ENCODE measurements around the gene ZNF574.

Gene ZNF574

GRCh38 chr19:42113641-42114348 lies 37.8 kb downstream of the ZNF574 start:
- Mint-ChIP-seq H3K36me3 (ENCODE audit: low read depth) (peaks cover 29% of the 10 kb centered on the region), H3K4me1 (ENCODE audit: low read depth) (peaks cover 12% of the 10 kb centered on the region), H3K27me3 (ENCODE audit: low read depth) (no peaks in the 10 kb centered on the region), H3K27ac (no peak overlapping the region), H3K9me3 (no peaks in the 10 kb centered on the region), H3K4me3 (no peak overlapping the region)
- no peak for DNase-seq (ENCODE audit: low spot score)

- no peaks in the 10 kb centered on the region for H3K27me3 Mint-ChIP-seq (ENCODE audit: low read depth)
- no peak overlapping the region for H3K4me3 Mint-ChIP-seq
- no peaks in the 10 kb centered on the region for H3K9me3 Mint-ChIP-seq
- DNase-seq (ENCODE audit: low spot score), result no peak
- H3K27ac Mint-ChIP-seq, result no peak overlapping the region
- peaks cover 11% of the 10 kb centered on the region for H3K4me1 Mint-ChIP-seq (ENCODE audit: low read depth)
- peaks cover 29% of the 10 kb centered on the region for H3K36me3 Mint-ChIP-seq (ENCODE audit: low read depth)
These were observed 38.4 kb downstream of the ZNF574 start for GRCh38 chr19:42114412-42114811.

- H3K9me3 Mint-ChIP-seq, result no peaks in the 10 kb centered on the region
- H3K4me3 Mint-ChIP-seq, result no peak overlapping the region
- H3K4me1 Mint-ChIP-seq (ENCODE audit: low read depth), result peaks cover 11% of the 10 kb centered on the region
- peaks cover 29% of the 10 kb centered on the region for H3K36me3 Mint-ChIP-seq (ENCODE audit: low read depth)
- no peaks in the 10 kb centered on the region for H3K27me3 Mint-ChIP-seq (ENCODE audit: low read depth)
- H3K27ac Mint-ChIP-seq, result peak overlapping the region; percentile 62
- DNase-seq (ENCODE audit: low spot score), result no peak
These were observed 39.3 kb downstream of the ZNF574 start for GRCh38 chr19:42115219-42115618.

GRCh38 chr19:42115705-42116104 lies 39.7 kb downstream of the ZNF574 start:
- H3K9me3 Mint-ChIP-seq, result no peaks in the 10 kb centered on the region
- no peak for DNase-seq (ENCODE audit: low spot score)
- H3K36me3 Mint-ChIP-seq (ENCODE audit: low read depth), result peaks cover 29% of the 10 kb centered on the region
- H3K27ac Mint-ChIP-seq, result no peak overlapping the region
- H3K4me1 Mint-ChIP-seq (ENCODE audit: low read depth), result peaks cover 12% of the 10 kb centered on the region
- H3K27me3 Mint-ChIP-seq (ENCODE audit: low read depth), result no peaks in the 10 kb centered on the region
- no peak overlapping the region for H3K4me3 Mint-ChIP-seq

GRCh38 chr19:42116308-42117075 lies 40.5 kb downstream of the ZNF574 start:
- DNase-seq (ENCODE audit: low spot score), result no peak
- H3K9me3 Mint-ChIP-seq, result no peaks in the 10 kb centered on the region
- no peak overlapping the region for H3K4me3 Mint-ChIP-seq
- H3K4me1 Mint-ChIP-seq (ENCODE audit: low read depth), result peaks cover 19% of the 10 kb centered on the region
- no peaks in the 10 kb centered on the region for H3K27me3 Mint-ChIP-seq (ENCODE audit: low read depth)
- H3K36me3 Mint-ChIP-seq (ENCODE audit: low read depth), result peaks cover 28% of the 10 kb centered on the region
- no peak overlapping the region for H3K27ac Mint-ChIP-seq

GRCh38 chr19:42117076-42117475 lies 41.1 kb downstream of the ZNF574 start:
- no peaks in the 10 kb centered on the region for H3K9me3 Mint-ChIP-seq
- H3K4me1 Mint-ChIP-seq (ENCODE audit: low read depth), result peaks cover 20% of the 10 kb centered on the region
- H3K27me3 Mint-ChIP-seq (ENCODE audit: low read depth), result no peaks in the 10 kb centered on the region
- H3K27ac Mint-ChIP-seq, result no peak overlapping the region
- no peak for DNase-seq (ENCODE audit: low spot score)
- peaks cover 26% of the 10 kb centered on the region for H3K36me3 Mint-ChIP-seq (ENCODE audit: low read depth)
- no peak overlapping the region for H3K4me3 Mint-ChIP-seq

GRCh38 chr19:42120276-42120980 lies 44.5 kb downstream of the ZNF574 start:
- peaks cover 35% of the 10 kb centered on the region for H3K4me1 Mint-ChIP-seq (ENCODE audit: low read depth)
- H3K27ac Mint-ChIP-seq, result peak overlapping the region; percentile 84
- DNase-seq (ENCODE audit: low spot score), result no peak
- peaks cover 30% of the 10 kb centered on the region for H3K36me3 Mint-ChIP-seq (ENCODE audit: low read depth)
- H3K4me3 Mint-ChIP-seq, result peak overlapping the region; percentile 28
- no peaks in the 10 kb centered on the region for H3K27me3 Mint-ChIP-seq (ENCODE audit: low read depth)
- H3K9me3 Mint-ChIP-seq, result no peaks in the 10 kb centered on the region

- Mint-ChIP-seq H3K9me3 (no peaks in the 10 kb centered on the region), H3K4me3 (peak overlapping the region; percentile 83), H3K27me3 (ENCODE audit: low read depth) (no peaks in the 10 kb centered on the region), H3K27ac (peak overlapping the region; percentile 95), H3K4me1 (ENCODE audit: low read depth) (peaks cover 33% of the 10 kb centered on the region), H3K36me3 (ENCODE audit: low read depth) (peaks cover 25% of the 10 kb centered on the region)
- DNase-seq (ENCODE audit: low spot score), result no peak
These were observed 45.2 kb downstream of the ZNF574 start for GRCh38 chr19:42121036-42121621.

- H3K4me1 Mint-ChIP-seq (ENCODE audit: low read depth), result peaks cover 35% of the 10 kb centered on the region
- H3K9me3 Mint-ChIP-seq, result no peaks in the 10 kb centered on the region
These were observed 45.7 kb downstream of the ZNF574 start for GRCh38 chr19:42121656-42122069.

GRCh38 chr19:42122691-42123607 lies 47.0 kb downstream of the ZNF574 start:
- Mint-ChIP-seq H3K27ac (peak overlapping the region; percentile 95), H3K4me3 (peak overlapping the region; percentile 83), H3K27me3 (ENCODE audit: low read depth) (no peaks in the 10 kb centered on the region), H3K9me3 (no peaks in the 10 kb centered on the region), H3K4me1 (ENCODE audit: low read depth) (peaks cover 40% of the 10 kb centered on the region), H3K36me3 (ENCODE audit: low read depth) (peaks cover 20% of the 10 kb centered on the region)
- DNase-seq (ENCODE audit: low spot score), result peak; percentile 87

More at GRCh38 chr19:42121656-42122069, 45.7 kb downstream of the ZNF574 start:
- Mint-ChIP-seq H3K27me3 (ENCODE audit: low read depth) (no peaks in the 10 kb centered on the region), H3K4me3 (peak overlapping the region; percentile 83), H3K36me3 (ENCODE audit: low read depth) (peaks cover 20% of the 10 kb centered on the region), H3K27ac (peak overlapping the region; percentile 95)
- peak; percentile 87 for DNase-seq (ENCODE audit: low spot score)

- H3K4me3 Mint-ChIP-seq, result peak overlapping the region; percentile 83
- no peaks in the 10 kb centered on the region for H3K9me3 Mint-ChIP-seq
- H3K27me3 Mint-ChIP-seq (ENCODE audit: low read depth), result no peaks in the 10 kb centered on the region
- H3K4me1 Mint-ChIP-seq (ENCODE audit: low read depth), result peaks cover 44% of the 10 kb centered on the region
- no peak for DNase-seq (ENCODE audit: low spot score)
- H3K36me3 Mint-ChIP-seq (ENCODE audit: low read depth), result peaks cover 20% of the 10 kb centered on the region
- H3K27ac Mint-ChIP-seq, result peak overlapping the region; percentile 95
These were observed 47.8 kb downstream of the ZNF574 start for GRCh38 chr19:42123765-42124164.

GRCh38 chr19:42124386-42124901 lies 48.5 kb downstream of the ZNF574 start:
- H3K36me3 Mint-ChIP-seq (ENCODE audit: low read depth), result peaks cover 20% of the 10 kb centered on the region
- H3K4me1 Mint-ChIP-seq (ENCODE audit: low read depth), result peaks cover 44% of the 10 kb centered on the region
- no peak for DNase-seq (ENCODE audit: low spot score)
- no peak overlapping the region for H3K27ac Mint-ChIP-seq
- H3K9me3 Mint-ChIP-seq, result no peaks in the 10 kb centered on the region
- H3K27me3 Mint-ChIP-seq (ENCODE audit: low read depth), result no peaks in the 10 kb centered on the region
- no peak overlapping the region for H3K4me3 Mint-ChIP-seq

GRCh38 chr19:42125536-42125935 lies 49.6 kb downstream of the ZNF574 start:
- no peaks in the 10 kb centered on the region for H3K9me3 Mint-ChIP-seq
- H3K36me3 Mint-ChIP-seq (ENCODE audit: low read depth), result peaks cover 22% of the 10 kb centered on the region
- H3K4me1 Mint-ChIP-seq (ENCODE audit: low read depth), result peaks cover 52% of the 10 kb centered on the region
- H3K27ac Mint-ChIP-seq, result no peak overlapping the region
- no peaks in the 10 kb centered on the region for H3K27me3 Mint-ChIP-seq (ENCODE audit: low read depth)
- DNase-seq (ENCODE audit: low spot score), result no peak
- no peak overlapping the region for H3K4me3 Mint-ChIP-seq
